ENCODE results near the gene ARMC8.

ARMC8 gene

GRCh38 chr3:138323971-138324370 is 136.9 kb downstream of the ARMC8 start:
- no peak for DNase-seq

- no peak for DNase-seq
These were observed 138.9 kb downstream of the ARMC8 start for GRCh38 chr3:138325990-138326389.

DNA sequence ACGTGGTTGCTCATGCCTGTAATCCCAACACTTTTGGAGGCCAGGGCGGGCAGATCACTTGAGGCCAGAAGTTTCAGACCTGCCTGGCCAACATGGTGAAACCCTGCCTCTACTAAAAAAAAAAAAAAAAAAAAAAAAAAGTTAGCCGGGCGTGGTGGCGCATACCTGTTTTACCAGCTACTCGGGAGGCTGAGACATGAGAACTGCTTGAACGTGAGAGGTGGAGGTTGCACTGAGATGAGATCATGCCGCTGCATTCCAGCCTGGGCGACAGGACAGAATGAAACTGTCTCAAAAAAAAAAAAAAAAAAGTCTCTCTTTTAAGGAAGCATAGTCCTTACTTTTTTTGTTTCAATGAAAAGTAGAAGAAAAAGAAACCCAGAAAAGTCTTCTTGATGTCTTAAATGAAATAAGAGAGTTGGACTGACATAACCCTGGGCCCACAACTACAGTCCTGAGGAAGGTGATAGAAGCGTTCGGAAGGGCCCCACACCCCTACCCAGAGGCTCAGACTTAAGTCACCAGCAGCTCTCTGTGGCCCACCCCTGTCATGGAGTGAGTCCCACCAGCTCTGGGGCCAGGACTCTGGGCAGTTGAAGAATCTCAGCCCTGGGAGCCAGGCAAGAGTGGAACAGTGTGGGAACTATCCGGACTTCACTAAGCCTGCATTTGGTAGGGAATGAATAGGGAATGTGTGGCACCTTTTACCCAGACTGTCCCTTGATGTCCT is 139.9 kb downstream of the ARMC8 start:
- DNase-seq: no peak

DNA sequence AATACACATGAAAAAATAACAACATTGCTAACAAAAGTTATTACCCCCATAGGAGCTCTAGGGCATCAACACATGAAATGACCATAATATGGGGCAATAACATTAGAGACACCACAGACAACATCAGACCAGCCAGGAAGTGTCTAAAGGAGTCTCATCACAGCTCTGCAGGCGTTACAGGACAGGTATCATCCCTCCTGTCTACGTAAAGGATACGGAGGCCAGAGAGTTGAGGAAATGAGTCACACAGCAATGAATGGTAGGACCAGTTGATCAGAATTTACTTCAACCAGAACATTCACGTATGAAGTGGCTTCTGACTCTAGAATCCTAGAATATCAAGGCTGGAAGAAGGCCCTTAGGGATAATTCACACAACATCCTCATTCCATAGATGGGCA is 140.7 kb downstream of the ARMC8 start:
- no peak for DNase-seq

GRCh38 chr3:138328341-138328740 is 141.2 kb downstream of the ARMC8 start:
- no peak for DNase-seq

DNA sequence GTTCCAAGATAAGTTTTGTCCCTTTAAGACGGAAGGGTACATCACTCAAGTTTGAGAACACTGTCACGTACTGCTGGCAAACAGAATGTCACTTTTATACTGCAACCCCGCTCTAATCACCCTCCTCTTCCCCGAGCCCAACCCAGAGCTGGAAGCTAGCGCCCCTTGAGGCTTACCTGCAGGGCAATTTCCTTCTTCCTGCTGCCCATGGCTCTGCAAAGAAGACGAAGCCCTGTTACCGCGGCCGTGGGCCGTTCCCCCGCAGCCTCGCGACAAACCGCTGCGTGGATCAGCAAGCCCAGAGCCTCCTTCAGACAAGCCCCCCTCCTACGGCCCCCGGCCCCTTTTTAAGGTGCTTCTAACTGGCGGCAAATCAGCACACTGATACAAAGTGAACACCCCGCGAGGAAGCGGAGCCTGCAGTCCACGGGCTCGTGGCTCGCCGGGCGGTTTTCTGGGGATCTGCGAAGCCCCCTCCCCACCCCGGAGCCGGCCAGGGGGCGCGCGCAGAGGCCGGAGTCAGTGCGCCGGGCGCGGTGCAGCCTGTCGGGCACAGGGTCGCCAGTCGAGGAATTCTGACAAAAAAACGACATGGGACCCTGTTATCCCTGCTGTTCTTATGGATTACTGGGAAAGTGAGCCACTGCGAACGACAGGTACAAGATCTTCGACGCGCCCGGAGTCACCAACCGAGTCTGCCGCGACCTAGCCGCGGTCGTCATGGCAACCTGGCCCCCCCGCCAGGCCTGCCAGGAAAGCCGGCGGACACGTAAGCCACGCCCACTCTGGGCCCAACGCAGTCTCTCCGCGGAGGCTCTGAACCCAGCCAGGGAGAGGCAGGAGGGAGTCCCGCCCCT is 142.3 kb downstream of the ARMC8 start, which contains the start of gene NME9:
TSS of gene NME9 (minus strand) at position 725 of the 857 bp plus-strand sequence. CDS start at position 209, 516 bp downstream.
- peak; percentile 83 for DNase-seq

DNA sequence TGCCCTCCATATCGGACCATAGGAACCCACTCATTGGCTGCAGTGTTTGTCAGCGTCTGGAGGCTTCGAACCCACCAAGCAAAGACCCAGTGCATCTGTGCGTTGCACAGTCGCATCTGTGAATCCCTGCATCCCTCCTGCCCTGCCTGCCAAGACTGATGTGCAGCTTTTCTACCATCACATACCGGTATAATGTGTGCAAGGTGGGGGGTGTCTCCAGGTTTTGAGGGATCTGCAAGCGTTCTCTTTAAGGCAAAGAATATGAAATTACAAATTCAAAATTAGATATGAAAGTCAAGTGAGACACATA is 142.8 kb downstream of the ARMC8 start:
- no peak for DNase-seq

DNA sequence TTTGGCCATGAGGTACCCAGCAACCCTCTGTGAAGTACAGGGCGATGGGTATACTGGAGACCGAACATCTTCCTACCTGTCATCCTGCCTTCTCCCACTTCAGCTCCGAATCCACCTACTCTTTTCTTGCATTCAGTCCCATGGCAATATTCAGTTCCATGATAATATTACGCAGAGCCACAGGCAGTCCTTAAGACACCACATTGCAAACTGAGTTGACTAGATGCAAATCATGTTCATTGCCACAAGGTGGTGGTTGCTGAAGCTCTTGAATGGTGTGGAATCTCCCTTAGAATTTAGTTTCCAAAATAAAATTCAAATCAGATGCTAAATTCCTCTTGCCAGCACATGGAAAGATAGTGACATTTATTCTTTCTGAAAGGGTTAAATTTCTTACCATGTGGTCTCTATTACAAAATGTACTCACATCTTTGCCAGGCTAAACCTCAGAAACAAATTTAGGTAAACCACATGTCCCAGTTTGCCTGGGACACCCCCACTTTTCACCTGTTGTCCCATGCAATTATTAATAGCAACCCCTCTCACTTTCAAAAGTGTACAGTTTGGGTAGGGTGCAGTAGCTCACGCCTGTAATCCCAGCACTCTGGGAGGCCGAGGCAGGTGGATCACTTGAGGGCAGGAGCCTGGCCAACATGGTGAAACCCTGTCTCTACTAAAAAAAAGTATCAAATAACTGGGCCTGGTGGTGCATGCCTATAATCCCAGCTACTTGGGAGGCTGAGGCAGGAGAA is 144.2 kb downstream of the ARMC8 start:
- no peak for DNase-seq

DNA sequence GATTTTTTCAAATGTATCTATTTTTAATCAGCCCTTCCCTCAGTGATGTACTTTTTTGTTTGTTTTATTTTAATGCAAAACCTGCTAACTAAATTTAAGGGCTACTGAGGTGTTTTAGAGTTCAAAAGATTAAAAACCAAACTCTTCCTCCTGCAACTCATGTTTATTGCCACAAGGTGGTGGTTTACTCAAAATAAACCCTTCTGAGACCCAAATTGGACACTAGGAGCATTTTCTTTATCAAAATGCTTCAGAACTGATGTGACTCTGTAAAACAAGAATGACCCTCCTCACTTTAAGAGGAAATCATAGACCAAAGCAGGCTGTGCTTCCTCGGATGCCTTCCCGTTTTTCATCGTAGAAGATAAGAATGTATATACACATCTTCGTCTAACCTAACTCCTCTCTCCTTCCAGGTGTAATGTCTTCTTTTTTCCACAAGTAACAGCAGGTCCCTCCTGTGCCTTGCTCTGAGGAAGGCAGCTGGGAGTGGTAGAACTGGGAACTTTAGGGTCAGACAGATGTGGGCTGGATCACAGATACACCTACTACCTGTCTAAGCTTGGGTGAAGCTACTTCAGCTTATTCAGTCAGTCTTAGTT is 145.5 kb downstream of the ARMC8 start:
- DNase-seq: no peak

GRCh38 chr3:138334608-138335007 is 147.5 kb downstream of the ARMC8 start:
- no peak for DNase-seq

DNA sequence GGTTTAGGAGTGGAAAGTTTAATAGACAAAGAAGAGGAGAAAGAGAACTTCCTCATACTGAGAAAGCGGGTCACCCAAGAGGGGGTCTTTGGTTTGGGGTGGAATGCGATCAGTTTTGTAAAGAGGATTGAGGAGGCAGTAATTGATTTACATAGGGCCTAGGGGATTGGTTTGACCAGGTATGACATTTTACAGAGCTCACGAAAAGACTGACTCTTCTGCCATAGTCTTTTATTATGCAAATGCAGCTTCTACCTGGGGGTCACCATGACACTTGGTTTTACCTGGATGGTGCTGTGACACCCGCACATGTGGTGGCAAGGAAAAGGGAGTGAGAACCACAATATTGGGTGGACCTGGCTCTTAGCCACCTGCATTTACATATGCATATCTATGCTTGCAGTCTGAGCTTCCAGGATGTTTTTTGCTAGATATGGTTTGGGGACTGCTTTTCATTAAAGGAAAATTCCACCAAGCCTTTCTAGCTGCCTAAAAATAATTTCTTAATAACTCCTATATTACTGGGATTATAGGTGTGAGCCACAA is 149.4 kb downstream of the ARMC8 start:
- DNase-seq: no peak

- DNase-seq: no peak
These were observed 151.1 kb downstream of the ARMC8 start for GRCh38 chr3:138338244-138338643.

GRCh38 chr3:138338811-138339210 is 151.7 kb downstream of the ARMC8 start:
- DNase-seq: no peak

DNA sequence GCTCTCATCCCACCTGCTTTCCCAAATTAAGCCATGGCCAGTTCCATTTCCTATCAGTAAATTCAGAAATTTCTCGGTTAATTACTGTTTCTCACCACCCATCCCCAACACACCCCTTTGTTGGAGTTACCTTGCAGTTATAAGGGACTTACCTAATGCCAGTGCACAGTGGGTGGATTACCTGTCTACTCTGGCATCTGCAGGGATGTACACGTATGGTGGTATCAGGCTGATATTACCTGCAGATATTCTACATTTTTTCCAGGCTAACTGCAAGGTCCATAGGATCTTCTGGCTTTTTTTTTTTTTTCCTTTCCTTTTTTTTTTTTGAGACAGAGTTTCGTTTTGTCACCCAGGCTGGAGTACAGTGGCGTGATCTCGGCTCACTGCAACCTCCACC is 153.4 kb downstream of the ARMC8 start:
- DNase-seq: no peak

DNA sequence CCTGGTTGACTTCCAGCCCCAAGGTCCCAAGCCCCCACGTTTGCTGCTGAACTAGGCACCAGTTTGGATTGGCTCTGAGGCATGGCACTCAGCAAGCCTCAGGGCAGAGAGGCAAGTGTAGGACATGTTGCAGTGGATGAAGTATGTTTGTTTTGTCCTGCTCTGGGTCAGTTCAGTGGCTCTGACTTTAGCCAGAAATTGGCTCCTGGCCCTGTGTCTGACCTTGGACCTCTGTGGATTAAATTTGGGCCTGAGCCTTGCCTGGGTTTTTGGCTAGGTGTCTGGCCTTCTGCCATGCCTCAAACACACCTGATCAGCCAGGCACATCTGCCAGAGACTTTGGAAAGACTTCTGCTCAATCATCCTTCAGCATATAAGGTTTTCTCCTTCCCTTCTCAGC is 157.7 kb downstream of the ARMC8 start:
- no peak for DNase-seq

All from NCI-H226 (cell line).